Heart left ventricle (tissue), 13 donors: ENCODE measurements around the gene PDGFRB.

Source experiments
- CTCF ChIP-seq, 12 donors: fragments of 200-600 bp; sonication (generic) in 4 of 12; IDR thresholded peaks; one replicate each; pipeline versions ENCODE4 v1.5.0 to v1.8.0; 2018 to 2022; ENCODE audit warnings: antibody characterized with exemption in 12 of 12, mild to moderate bottlenecking in 5 of 12
- POLR2A ChIP-seq, 2 donors: fragments of 450-650 bp; IDR thresholded peaks; one replicate each; pipeline ENCODE4 v1.6.1; 2017; ENCODE audit warnings: antibody characterized with exemption in 2 of 2, mild to moderate bottlenecking in 2 of 2, moderate library complexity in 2 of 2
- donor health status: ischemic (EF 13 %, LVEDD 7.1; RV severe dilation, severe dysfunction).
- donor health status: DM: no; HTN: yes; CAD: no.
- donor health status: DM: no; HTN: no; CAD: no.
- donor health status: ischemic (EF 25% LVEDD 6.9; RV normal size, moderate dysfunction).
- donor health status: ischemic (EF 25% LVEDD 5.7; RV mildly dilated, moderate dysfunction).
- donor health status: ischemic (EF 35%, LVEDD 5.7; RV mildly dilated, moderate dysfunction).
- donor health status: nonischemic (EF 11% LVEDD 7.7; RV severe dilation, severe dysfunction).
- donor health status: DM: yes; HTN: yes; CAD: no.
- donor health status: PGD.
- donor health status: ischemic (EF 29% LVEDD 5.4; RV normal size, mild dysfunction).
- donor health status: nonischemic (EF 23%, LVEDD 6.1; RV moderate dilation, normal function).

DNA sequence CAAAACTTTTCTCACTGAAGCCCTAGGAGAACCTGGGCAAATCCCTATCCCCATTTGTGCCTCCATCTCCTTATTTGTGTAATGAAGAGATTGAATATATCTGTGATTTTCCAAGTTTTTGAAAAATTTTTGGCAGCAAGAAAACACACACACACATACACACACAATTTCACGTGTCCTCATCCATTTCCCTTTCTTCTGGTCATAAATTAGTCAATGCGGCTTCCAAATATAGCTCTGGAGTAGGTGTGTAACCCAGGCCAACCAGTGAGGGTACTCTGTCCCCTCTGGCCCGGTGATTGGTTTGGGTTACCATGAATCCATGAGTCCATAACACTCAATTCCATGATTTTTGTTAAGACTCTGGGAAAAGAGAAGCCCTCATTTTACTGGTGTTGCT lies 82.0 kb downstream of the PDGFRB start:
- TF ChIP-seq CTCF (IDR thresholded peaks at IDR 0.05) (no peak), POLR2A (IDR thresholded peaks at IDR 0.05) (no peak)
